Measurements from ENCODE around the gene SMOC2.
A peak's percentile ranks its signal among the peaks of the same experiment; 100 is the strongest.
"Not testable (repeated sequence)": the region's sequence is repeated elsewhere in the genome, so short reads cannot be mapped to it uniquely, and the experiment has no call there.

SMOC2 gene

DNA sequence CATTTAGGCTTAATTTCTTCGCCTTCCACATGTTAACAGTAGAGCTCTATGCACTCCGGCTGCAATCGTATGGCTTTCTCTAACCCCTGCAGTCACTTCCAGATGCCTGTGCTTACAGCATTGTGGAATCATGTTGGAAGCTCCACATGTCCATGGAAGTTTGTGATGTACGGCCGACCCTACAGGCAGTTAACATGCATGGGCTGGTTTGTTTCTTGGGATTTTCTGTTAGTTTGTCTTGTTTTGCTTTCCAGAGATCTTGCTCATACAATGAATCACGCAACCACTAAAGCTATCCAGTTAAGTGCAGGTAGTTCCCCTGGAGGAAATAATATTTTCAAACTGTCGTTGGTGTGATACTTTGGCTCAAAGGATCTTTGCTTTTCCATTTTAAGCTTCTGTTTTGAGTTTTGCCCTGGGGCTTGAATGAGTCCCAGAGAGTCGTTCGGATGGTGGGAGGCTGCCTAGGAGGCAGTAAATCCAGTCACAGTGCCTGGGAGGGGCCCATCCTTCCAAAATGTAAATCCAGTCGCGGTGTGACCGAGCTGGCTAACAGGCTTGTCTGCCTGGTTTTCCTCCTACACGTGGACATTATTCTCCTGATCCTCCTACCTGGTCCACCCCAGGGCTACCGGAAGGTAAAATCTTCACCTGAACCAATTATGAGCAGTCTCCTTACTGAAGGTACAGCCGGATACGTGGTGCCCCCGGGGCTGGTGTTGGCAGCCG is 225.9 kb downstream of the SMOC2 start:
- DNase-seq: no peak

DNA sequence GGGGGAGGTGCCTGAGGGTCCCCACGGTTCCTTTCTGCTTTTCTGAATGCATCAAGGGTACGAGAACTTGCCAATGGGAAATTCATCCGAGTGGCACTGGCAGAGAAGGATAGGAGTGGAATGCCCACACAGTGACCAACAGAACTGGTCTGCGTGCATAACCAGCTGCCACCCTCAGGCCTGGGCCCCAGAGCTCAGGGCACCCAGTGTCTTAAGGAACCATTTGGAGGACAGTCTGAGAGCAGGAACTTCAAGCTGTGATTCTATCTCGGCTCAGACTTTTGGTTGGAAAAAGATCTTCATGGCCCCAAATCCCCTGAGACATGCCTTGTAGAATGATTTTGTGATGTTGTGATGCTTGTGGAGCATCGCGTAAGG is 226.4 kb downstream of the SMOC2 start:
- DNase-seq: no peak

DNA sequence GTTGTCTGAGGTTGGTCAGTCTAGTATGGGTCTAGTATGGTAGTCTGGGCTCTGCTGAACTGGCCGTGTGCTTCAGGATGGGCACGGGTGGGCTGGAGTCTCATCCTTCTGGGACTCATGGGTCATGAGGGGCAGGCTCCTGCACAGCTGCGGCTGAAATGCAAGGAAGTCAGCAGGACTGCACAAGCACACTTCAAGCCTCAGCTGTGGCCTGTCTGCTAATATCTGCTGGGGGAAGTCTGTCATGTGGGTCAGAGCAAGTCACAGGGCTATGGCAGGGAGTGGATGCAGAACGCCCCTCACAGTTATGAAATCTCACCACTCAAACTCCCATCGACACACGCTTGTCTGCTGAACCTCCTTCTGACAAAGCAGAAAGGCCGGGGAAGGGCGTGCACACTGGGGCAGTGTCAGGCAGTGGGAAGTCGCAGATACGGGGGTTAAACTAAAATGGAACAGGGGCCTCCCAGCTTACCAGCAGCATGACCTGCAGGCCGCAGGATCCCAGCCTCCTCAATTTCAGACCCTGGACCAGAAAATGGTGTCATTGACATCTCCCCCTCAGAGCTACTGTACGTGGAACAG is 229.5 kb downstream of the SMOC2 start:
- no peak for DNase-seq

DNA sequence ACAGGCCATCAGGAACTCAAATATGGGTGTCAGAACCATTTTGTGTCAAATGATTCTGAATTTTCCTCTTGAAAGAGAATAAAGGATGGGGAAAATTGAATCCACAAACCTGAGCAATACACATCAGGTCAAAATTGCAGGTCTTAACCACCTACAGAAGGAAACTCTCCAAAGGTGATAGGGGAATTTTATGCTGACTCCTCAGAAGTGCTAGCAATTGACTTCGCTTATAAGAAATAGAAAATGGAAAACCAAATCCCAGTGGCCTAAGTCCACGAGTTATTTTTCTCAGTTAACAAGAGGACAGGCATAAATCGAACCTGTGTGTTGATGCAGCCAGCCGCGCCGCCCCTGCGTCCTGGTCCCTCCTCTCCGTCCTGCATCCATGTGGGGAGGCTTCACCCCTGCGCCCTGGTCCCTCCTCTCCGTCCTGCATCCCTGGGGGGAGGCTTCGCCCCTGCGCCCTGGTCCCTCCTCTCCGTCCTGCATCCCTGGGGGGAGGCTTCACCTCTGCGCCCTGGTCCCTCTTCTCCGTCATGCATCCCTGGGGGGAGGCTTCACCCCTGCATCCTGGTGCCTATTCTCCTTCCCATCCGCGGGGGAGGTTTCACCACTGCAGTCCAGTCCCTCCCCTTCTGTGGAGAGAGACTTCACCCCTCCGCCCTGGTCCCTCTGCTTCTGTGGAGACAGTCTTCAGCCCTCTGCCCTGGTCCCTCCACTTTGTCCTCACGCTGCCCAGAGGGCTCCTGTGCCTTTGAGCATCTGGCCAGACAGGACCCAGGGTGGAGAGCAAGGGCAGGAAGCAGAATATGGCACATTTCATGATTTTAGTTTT is 230.3 kb downstream of the SMOC2 start:
- no peak for DNase-seq

DNA sequence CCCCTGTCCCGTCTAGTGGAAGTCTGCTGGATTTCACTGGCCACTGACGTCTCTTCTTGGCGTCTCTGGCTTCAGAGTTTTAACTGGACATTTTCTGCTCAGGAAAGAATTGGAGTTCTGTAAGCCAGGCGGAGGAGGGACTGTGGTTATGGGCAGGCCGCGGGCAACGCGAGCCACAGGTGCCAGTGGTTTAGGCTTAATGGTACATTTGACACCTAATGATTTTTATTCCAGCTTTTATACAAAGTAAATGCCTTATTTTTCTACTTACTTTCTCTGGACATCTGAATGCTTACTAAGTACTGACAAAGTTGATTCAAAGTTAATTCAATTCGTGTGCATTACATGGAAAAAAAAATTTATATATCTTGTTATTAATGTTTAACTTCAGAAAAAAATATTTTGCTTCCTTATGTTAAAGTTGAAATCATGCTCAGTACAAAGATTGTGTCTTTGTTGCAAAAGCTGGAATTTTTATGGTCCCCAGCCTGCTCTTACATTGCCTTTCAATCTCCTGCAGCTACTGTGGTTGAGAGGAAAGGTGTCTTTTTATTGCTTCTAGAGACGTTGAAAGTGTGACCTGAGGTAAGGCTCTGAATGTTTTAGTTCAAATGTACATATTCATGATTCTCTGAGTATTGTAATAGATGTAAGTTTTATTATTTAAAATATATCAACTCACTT is 231.0 kb downstream of the SMOC2 start:
- no peak for DNase-seq

DNA sequence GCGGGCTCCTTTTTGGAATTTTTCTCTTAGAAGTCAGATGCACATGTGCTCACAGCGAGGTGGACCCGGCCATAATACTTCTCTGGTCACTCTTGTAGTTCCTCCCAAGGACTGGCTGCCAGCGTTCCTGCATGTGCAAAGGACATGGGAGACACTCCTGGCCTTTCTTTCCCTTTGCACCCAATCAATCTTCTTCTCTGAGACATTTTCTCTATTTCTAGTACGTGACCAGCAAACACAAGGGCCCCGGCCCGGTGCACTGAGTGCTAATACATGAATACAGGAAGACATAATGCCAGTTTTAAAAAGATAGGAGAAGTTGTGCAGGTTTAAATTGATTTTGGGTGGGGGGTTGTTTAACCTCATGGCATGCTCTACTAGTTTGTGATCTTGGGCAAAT is 233.6 kb downstream of the SMOC2 start:
- DNase-seq: no peak

DNA sequence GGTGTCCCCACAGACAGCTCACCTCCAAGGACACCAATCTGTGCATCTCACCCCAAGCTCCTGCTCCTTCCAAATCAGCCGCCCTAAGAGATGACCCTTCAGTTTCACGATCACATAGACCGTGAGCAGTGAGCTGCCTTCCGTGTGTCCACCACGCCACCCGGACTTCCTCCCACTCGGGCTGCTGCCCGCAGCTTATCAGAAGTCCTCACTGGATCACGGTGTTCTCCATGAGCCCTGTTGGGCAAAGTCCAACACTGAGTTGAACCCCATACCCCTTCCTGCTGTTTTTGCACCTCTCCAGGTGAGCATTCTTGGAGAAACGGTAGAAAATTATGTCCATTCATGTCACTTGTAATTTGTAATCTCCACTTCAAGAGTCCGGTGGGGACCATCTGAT is 234.4 kb downstream of the SMOC2 start:
- DNase-seq: no peak

DNA sequence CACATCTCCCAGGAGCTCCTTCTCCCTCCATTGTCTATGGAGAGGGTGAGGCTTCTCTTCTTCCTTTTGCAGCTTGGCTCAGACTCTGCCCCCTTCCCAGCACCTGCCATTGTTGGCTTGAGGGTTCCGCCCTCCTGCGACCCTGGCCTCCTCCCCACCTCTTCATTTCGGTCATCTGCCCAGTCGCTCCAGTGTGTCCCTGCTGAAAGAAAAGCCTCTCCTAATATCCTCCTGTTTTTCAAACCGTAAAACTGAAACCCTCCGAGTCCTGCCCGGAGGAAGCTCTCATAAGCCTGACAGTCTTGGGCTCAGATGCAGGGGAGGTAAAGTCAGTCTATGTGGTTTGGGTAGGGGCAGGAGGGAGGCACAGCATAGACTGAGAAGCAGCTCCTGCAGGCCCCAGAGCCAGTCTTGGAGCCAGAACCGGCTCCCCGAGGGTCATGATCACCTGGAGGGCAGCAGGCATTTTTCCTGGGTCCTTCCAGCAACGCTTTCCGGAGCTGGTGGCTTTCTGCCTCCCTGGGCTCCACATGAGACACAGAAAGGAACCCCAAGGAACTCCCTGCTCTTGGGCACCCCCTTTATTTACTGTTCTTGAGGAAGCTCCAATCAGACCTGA is 235.1 kb downstream of the SMOC2 start:
- DNase-seq: no peak

DNA sequence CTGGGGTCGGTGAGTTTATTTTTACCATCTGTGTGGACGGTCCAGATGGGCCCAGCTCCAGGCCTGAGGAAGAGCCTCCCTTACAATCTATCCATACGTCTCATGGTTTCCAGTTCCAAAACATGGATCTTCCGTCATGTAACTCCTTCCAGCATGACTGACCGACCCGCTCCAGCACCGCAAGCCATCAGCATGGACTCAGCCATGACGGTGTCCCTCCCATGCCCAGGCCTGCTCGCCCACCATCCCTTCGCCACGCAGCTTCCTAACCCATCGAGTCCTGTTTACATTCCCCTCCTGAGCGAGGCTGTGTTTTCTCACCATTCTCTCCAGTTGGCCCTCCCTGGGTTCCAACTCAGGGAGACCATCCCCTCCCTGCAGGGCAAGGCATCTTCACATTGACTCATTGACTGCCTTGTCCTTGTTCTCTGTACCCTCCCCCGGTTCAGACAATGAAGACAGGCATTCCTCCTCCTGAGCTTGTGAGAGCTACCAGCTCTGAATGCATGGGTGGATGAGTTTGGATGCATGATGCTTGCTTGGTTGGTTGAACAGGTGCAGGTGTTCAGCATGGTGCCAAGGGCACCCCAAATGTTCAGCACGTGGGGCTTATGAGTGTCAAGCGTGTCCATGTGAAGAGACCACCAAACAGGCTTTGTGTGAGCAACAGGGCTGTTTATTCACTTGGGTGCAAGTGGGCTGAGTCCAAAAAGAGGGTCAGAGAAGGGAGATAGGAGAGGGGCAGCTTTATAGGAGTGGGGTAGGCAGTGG is 235.8 kb downstream of the SMOC2 start:
- DNase-seq: no peak

DNA sequence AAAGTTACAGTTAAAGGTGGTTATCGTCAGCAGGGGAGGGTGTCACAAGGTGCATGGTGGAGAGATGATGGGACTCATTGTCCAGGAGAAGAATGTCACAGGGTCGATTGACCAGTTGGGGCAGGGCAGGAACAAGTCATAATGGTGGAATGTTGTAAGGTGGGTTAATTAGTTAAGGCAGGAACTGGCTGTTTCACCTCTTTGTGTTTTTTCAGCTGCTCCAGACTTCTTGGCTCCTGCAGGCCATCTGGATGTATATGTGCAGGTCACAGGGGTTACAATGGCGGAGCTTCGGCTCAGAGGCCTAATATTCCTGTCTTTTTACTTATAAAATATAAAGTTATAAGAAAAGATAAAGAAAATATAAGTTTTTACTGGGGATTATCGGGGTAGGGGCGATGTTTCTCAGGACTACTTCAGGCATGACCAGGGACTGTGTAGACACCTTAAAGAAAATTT is 236.4 kb downstream of the SMOC2 start:
- not testable (repeated sequence) for DNase-seq

DNA sequence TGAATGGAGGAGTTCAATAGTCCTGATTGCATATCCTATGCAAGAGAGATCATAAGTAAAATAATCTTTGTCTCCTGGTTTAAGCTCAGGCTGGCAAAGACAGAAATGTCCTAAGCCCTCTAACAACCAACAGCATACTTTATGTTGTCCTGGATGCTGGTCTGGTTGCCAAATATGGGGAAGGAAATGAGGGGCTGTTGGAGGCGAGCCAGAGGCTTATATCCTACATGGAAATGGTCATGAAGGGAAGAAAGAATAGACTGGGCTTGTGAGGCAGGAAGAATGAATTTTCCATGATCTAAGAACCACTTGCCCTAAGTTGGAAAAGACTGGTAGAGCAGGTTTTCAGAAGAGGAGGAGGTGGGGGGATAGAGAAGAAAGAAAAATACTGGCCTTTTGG is 237.1 kb downstream of the SMOC2 start:
- no peak for DNase-seq

DNA sequence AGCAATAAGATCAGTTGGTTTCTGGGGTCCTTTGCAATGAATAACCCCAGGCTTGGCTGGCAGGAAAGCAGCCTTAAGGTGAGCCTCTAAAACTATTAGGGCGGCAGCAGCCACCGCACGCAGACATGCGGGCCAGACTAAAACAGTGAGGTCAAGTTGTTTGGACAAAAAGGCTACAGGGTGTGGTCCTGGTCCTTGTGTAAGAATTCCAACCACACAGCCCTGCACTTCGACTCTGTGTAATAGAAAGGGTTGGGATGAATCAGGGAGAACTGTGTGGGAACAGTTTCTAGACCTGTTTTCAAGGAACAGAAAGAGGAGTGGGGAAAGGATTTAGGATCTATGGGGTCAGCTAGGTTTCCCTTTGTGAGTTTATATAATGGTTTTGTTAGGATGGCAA is 237.6 kb downstream of the SMOC2 start:
- DNase-seq: no peak

DNA sequence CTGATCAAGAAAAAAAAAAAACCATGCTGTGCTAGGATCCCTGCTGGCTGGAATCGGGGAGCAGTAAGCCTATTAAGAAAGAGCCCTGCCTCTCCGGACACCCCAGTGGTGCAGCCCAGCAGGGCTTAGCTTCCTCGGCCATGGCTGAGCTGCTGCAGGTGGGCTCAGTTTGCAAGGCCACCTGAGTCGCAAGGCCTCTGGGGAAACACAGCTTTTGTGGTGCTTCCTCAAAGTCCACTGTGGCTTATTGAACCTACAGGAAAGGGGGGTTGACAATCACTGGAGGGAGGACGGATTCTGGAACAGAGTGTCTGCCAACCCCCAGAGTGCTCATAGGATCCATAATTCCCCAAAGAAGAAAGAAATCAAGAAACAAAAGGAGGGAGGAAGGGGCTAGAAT is 240.8 kb downstream of the SMOC2 start:
- DNase-seq: no peak

DNA sequence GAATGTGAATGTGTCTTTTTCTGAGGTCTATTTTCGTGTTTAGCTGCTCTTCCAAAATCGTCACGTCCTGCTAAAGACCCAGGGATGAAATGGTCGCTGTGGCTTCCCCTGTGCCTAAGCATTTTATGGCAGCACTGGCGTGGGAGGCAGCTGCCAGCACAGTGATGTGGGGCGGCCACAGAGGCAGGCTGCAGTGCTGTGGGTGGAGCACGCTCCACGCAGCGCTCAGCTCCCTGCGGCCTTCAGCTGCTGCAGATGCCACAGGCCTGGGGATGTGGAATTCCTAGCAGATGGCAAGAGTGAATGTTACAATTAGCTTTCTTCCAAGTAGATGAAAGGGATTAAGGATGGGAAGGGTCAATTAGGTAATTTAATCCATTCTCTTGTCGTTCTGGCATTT is 242.6 kb downstream of the SMOC2 start:
- peak; percentile 3 for DNase-seq

DNA sequence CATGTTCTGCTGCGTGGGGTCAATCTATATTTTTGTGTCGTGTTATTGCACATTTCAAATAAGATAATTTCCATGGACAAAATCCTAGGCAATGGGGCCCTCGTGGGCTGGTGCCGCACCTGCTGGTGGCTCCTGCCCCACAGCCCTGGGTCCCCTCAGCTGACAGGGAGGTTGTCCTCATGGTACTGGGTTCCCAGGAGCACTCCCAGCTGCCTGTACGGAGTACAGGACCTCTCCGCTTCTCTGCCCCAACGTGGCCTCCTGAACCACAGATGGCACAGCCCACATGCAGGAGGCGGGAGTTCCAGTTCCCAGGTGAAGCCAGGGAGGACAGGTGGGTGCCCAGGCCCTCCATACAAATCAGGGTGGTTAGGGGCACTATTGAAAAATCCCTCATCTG is 243.5 kb downstream of the SMOC2 start:
- DNase-seq: no peak

DNA sequence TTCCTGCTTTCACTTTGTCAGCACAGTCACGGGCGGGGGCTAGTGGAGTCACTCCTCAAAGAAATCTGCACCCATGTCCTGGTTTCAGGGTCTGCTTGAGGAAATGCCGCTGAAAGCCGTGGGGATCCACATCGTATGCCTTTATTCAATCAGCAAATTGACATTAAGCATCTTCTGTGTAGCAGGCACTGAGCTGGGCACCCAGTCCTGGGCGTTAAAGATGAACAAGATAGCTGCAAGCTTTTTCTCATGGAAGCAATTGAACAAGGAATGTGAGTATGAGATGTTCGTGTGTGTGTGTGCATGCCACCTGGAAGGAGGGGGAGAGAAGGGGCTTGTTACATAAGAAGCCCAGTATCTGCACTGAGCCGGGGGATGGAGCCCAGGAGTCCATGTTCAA is 243.9 kb downstream of the SMOC2 start:
- no peak for DNase-seq

DNA sequence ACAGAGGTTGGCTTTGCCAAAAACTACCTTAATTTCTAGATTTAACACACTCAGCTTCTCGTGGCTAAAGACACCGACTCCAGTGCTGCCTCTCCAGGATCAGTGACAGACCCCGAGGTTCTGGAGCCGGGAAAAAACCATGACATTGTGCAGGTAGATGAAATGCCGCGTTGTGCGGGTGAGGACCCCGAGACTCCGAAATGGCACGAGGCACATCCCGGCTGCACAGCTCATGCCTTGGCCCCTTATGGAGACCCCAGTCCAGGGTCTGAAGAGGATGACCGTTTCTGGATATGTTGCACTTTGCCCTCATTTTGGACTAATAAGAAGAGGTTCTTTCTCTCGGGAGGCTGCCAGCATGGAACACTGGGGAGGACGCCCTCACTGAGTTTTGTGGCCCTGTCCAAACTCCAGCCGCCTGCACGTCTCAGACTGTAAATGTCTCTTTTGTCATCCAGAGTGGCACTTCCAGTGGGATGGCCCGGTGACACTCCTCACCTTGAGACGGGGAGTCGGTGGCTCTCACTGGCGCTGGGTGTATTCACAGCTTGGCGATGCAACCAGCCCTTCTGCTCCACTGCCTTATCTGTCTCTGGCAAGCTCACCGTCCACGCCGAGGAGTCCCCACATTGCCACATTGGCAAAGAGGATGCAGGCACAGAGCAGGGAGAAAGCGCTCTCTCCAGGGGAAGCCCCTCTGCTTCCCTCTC is 245.2 kb downstream of the SMOC2 start:
- DNase-seq: no peak

DNA sequence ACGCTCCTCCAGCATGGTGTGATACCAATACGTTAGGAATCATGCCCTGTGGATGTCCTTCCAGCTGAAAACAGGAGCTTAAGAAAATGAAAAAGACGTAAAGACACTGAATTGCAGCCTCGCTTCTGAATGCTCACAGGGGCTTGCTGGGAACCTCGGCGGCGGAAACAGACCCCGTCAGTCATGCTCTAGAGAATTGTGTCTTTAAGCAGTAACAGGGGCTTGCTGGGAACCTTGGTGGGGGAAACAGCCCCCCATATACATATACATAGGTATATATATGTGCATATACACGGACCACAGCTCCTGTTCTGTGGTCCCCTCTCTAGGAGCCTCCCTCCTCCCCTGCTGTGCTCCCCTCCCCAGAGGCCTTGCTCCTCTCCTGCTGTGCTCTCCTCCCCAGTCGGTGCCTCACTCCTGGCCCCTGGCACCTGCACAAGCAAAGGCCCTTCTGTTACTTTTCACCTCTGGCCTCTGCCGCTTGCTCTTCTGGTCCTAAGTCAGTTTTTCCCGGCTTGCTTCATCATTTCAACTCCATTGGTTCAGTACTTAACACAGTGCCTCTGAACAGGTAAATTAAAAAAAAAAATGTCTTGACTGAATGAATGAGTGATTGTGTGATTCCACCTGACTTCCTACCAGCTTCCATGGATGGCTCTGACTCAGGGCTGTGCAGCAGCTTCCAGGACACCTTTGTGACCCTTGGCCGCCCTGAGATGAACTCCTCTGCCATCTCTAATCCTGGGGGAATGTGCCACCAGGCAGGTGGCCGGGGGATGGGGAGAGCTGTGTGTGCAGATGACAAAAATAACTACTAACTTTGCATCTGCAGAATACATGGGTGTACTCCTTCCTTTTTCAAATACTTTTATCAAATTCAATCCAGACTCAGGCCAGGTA is 246.1 kb downstream of the SMOC2 start:
- no peak for DNase-seq

DNA sequence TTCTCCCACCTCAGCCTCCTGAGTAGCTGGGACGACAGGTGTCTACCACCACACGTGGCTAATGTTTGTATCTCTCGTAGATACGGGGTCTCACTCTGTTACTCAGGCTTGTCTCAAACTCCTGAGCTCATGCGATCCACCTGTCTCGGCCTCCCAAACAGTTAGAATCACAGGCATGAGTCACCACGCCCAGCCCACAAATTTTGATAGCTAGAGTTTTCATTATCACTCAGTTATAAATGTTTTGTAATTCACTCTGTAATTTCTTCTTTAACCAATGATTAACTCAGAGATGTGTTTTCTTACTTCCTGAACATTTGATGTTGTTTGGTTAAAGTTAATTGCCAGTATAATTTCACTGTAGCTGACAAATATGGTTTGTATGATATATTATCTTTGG is 249.3 kb downstream of the SMOC2 start:
- no peak for DNase-seq

DNA sequence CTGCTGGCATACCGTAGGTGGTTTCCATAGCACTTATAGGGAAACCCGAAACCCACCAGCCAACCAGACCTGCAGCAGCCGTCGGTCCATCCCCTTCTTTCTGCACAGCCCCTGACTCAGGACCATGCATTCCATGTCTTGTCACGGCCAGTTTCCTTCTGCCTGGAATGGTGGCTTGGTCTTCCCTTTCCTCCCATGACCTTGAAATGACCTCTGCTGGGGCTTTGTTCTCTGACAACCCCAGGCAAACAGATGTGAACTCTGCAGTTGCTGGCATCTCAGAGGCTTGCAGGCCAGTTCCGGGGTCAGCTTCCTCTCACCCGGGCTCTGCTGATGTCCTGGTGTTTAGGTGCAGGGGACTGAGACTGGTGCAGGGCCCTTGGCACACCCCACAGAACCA is 250.8 kb downstream of the SMOC2 start:
- no peak for DNase-seq

Measured in fibroblast of skin of scalp (primary cell).